Loucy (cell line): Measurements from ENCODE around the gene TAB2.

Source experiments
- CTCF ChIP-seq: fragments of 200-600 bp; sonication (generic); conservative IDR thresholded peaks from 2 replicates; pipeline ENCODE4 v1.5.1; 2014; ENCODE audit warnings: mild to moderate bottlenecking, antibody characterized with exemption, low read length
- EZH2phosphoT487 ChIP-seq: fragments of 200-600 bp; IDR thresholded peaks from 2 replicates; pipeline ENCODE4 v1.6.1; 2018; ENCODE audit warnings: antibody characterized with exemption, mild to moderate bottlenecking, moderate library complexity, borderline replicate concordance

- no peak for TF ChIP-seq EZH2phosphoT487
- no peak for TF ChIP-seq CTCF
Observed at GRCh38 chr6:149336609-149336928, 19.1 kb downstream of the TAB2 start.
